Measurements from ENCODE around the gene MGAT2. TPM values are rescaled to one million over a fixed set of nuclear protein-coding genes. Genes with fewer than 3 reads are reported as not detected.

MGAT2 gene
- total and polyA plus RNA-seq, 9 of the 15 experiments (the other 6 are each of a cell fraction or from before 2014, with no cell fraction given): 0.03 to 33.3 (median 24.6) TPM; not detected in 1

- CTCF ChIA-PET (ENCODE audit: low intra/inter-chr PET ratio): no interaction called here
- Histone ChIP-seq H3K27ac (ENCODE audit: extremely low read depth, low read depth, low read length) (no peak overlapping the region), H3K9me1 (ENCODE audit: control insufficient read depth, insufficient read depth, low read length) (no peaks in the 10 kb centered on the region), H3K79me2 (ENCODE audit: control insufficient read depth, insufficient read depth, low read length) (peaks cover 45% of the 10 kb centered on the region), H2AFZ (ENCODE audit: low read depth, low read length) (no peak overlapping the region), H3K9me3 (replicated peaks; ENCODE audit: control insufficient read depth, insufficient read depth, low read depth, low read length) (no peaks in the 10 kb centered on the region), H3K27me3 (ENCODE audit: control insufficient read depth in 2 of 2, insufficient read depth in 2 of 2, low read length in 2 of 2) (no peaks in the 10 kb centered on the region), H3K36me3 (ENCODE audit: control insufficient read depth, insufficient read depth, low read length) (peaks cover 51% of the 10 kb centered on the region), H3K4me3 (no peak overlapping the region), H3K9ac (ENCODE audit: insufficient read depth in 1 of 2, low read depth in 2 of 2, low read length in 2 of 2) (no peak overlapping the region; a peak in 1 of 4 replicates), H3K4me2 (ENCODE audit: insufficient read depth, low read length) (no peak overlapping the region), H4K20me1 (replicated peaks; ENCODE audit: control insufficient read depth, insufficient read depth, low read length) (no peaks in the 10 kb centered on the region), H3K4me1 (replicated peaks in 1 of 2; ENCODE audit: control insufficient read depth in 2 of 2, insufficient read depth in 2 of 2, low read length in 2 of 2) (peaks cover 0 to 6% of the 10 kb centered on the region in 2 experiments; a peak in 3 of 5 replicates)
- DNase-seq (ENCODE audit: extremely low read depth in 1 of 4, low spot score in 3 of 4) (no peak), ATAC-seq (no peak), FAIRE-seq (no peak)
- TF ChIP-seq SUPT5H (IDR thresholded peaks at IDR 0.05) (no peak), ZNF318 (IDR thresholded peaks at IDR 0.05; ENCODE audit: borderline replicate concordance in 1 of 2, low read depth in 1 of 2) (0 out of 4 replicates have a peak, but pooled peaks of 1 of the 2 experiments have one; percentile 13)
- POLR2A ChIA-PET: interaction anchor here (1.1 to 1.5 kb wide), 2 partner anchors 8 to 125 kb away, joined by 4 to 5 read pairs; partner anchors contain the start of gene KLHDC2
- intact Hi-C loops (cut with micrococcal nuclease): no loop called here
- no TSS peak for BruUV-seq (replicated peaks)
- in situ Hi-C loops (cut with MboI): loop anchor here (25.0 kb wide), 1 partner anchor 470 kb away; the partner anchor contains the start of gene VCPKMT
Observed at GRCh38 chr14:49642163-49642562, 21.6 kb downstream of the MGAT2 start.

Data from K562 (cell line).